Trophoblast cell (in vitro differentiated cells and primary cell): ENCODE measurements around the gene ZNF451.

Experiments used
- DNase-seq, 2 donors: peaks; one replicate each; pipeline ENCODE4 v3.0.0-alpha.2; 2016
- H2AFZ ChIP-seq: 2 replicates; pipeline ENCODE4 v1.6.1; 2013; ENCODE audit warnings: low read length, moderate library complexity, mild to moderate bottlenecking; ENCODE audit not compliant: insufficient read depth, poor library complexity
- H2AK5ac ChIP-seq: 2 replicates; pipeline ENCODE4 v1.6.1; 2013; ENCODE audit warnings: mild to moderate bottlenecking, low read length
- H2BK120ac ChIP-seq: 2 replicates; pipeline ENCODE4 v1.6.1; 2013; ENCODE audit warnings: low read length, mild to moderate bottlenecking, moderate library complexity; ENCODE audit not compliant: insufficient read depth, poor library complexity
- H2BK12ac ChIP-seq: 2 replicates; pipeline ENCODE4 v1.6.1; 2013; ENCODE audit warnings: mild to moderate bottlenecking, low read length, moderate library complexity
- H2BK5ac ChIP-seq: 2 replicates; pipeline ENCODE4 v1.6.1; 2013; ENCODE audit warnings: low read length, low read depth, moderate library complexity, mild to moderate bottlenecking; ENCODE audit not compliant: poor library complexity
- H3K14ac ChIP-seq: 2 replicates; pipeline ENCODE4 v1.6.1; 2013; ENCODE audit warnings: mild to moderate bottlenecking, low read length
- H3K18ac ChIP-seq: 2 replicates; pipeline ENCODE4 v1.6.1; 2013; ENCODE audit warnings: mild to moderate bottlenecking, low read length
- H3K23ac ChIP-seq: 2 replicates; pipeline ENCODE4 v1.6.1; 2013; ENCODE audit warnings: low read length
- H3K27ac ChIP-seq: 2 replicates; pipeline ENCODE4 v1.5.1; 2013; ENCODE audit warnings: low read depth, mild to moderate bottlenecking, inconsistent platforms, low read length, moderate library complexity
- H3K27me3 ChIP-seq: 2 replicates; pipeline ENCODE4 v1.6.1; 2013; ENCODE audit warnings: inconsistent platforms, mild to moderate bottlenecking, low read length, moderate library complexity; ENCODE audit not compliant: insufficient read depth
- H3K36me3 ChIP-seq, 2 experiments: 1 replicate in 1 of 2; 2 replicates in 1 of 2; pipeline ENCODE4 v1.6.1; 2013; ENCODE audit warnings: low read length in 2 of 2, mild to moderate bottlenecking in 2 of 2, moderate library complexity in 1 of 2; ENCODE audit not compliant: insufficient read depth in 2 of 2, control insufficient read depth in 1 of 2
- H3K4ac ChIP-seq: 2 replicates; pipeline ENCODE4 v1.6.1; 2013; ENCODE audit warnings: low read depth, mild to moderate bottlenecking, low read length, moderate library complexity
- H3K4me1 ChIP-seq, 2 experiments: 1 replicate in 1 of 2; 2 replicates in 1 of 2; pipeline ENCODE4 v1.6.1; 2013; ENCODE audit warnings: low read length in 2 of 2, mild to moderate bottlenecking in 2 of 2, moderate library complexity in 1 of 2; ENCODE audit not compliant: insufficient read depth in 2 of 2, control insufficient read depth in 1 of 2
- H3K4me2 ChIP-seq: 2 replicates; pipeline ENCODE4 v1.6.1; 2013; ENCODE audit warnings: inconsistent platforms, mild to moderate bottlenecking, low read length, moderate library complexity
- H3K4me3 ChIP-seq: 2 replicates; pipeline ENCODE4 v1.5.1; 2013; ENCODE audit warnings: mild to moderate bottlenecking, low read depth, low read length, inconsistent platforms
- H3K79me1 ChIP-seq: one replicate; pipeline ENCODE4 v1.6.1; 2013; ENCODE audit warnings: low read length
- H3K79me2 ChIP-seq: 2 replicates; pipeline ENCODE4 v1.6.1; 2013; ENCODE audit warnings: low read length, mild to moderate bottlenecking; ENCODE audit not compliant: control insufficient read depth, insufficient read depth, poor library complexity
- H3K9ac ChIP-seq: 2 replicates; pipeline ENCODE4 v1.6.1; 2013; ENCODE audit warnings: mild to moderate bottlenecking, low read length
- H3K9me3 ChIP-seq: 2 replicates; pipeline ENCODE4 v1.6.1; 2013; ENCODE audit warnings: low read depth, mild to moderate bottlenecking, control low read depth, inconsistent platforms, low read length; ENCODE audit not compliant: insufficient read depth
- H4K12ac ChIP-seq: 2 replicates; pipeline ENCODE4 v1.6.1; 2013; ENCODE audit warnings: low read depth, mild to moderate bottlenecking, low read length, moderate library complexity
- H4K8ac ChIP-seq: 2 replicates; pipeline ENCODE4 v1.6.1; 2013; ENCODE audit warnings: low read depth, mild to moderate bottlenecking, low read length, moderate library complexity
- H4K91ac ChIP-seq: one replicate; pipeline ENCODE4 v1.6.1; 2013; ENCODE audit warnings: low read depth, mild to moderate bottlenecking, low read length, moderate library complexity
- WGBS: extraction: QIAGEN DNeasy Blood & Tissue Kit; methylation state at CpG from one replicate; pipeline ENCODE4 v1.1.7; 2013; ENCODE audit warnings: missing lambda C conversion rate; ENCODE audit not compliant: insufficient read length, insufficient coverage; ENCODE audit errors: extremely low coverage; 5-methylcytosine and 5-hydroxymethylcytosine counted together

The ZNF451 gene

GRCh38 chr6:57123111-57123510, 33.1 kb downstream of the ZNF451 start:
- no peak overlapping the region for H3K4ac ChIP-seq

GRCh38 chr6:57127763-57128162, 37.8 kb downstream of the ZNF451 start:
- H3K9me3 ChIP-seq, result no peaks in the 10 kb centered on the region
- no peaks in the 10 kb centered on the region for H3K79me2 ChIP-seq
- H3K23ac ChIP-seq, result no peak overlapping the region
- no peak overlapping the region for H2AK5ac ChIP-seq
- H4K8ac ChIP-seq, result no peak overlapping the region
- no peak overlapping the region for H3K4me3 ChIP-seq
- H2BK12ac ChIP-seq, result no peak overlapping the region
- no peaks in the 10 kb centered on the region for H3K4me1 ChIP-seq
- no peak overlapping the region for H3K14ac ChIP-seq
- H2BK120ac ChIP-seq, result no peak overlapping the region
- no peak overlapping the region for H3K18ac ChIP-seq
- no peak overlapping the region for H3K4ac ChIP-seq
- no peak overlapping the region for H2AFZ ChIP-seq
- DNase-seq, result no peak
- peaks cover 1 to 2% of the 10 kb centered on the region in 2 experiments for H3K36me3 ChIP-seq
- H4K12ac ChIP-seq, result no peak overlapping the region
- no peak overlapping the region for H3K4me2 ChIP-seq
- no peak overlapping the region for H3K27ac ChIP-seq
- H3K27me3 ChIP-seq, result no peaks in the 10 kb centered on the region
- H3K79me1 ChIP-seq, result no peaks in the 10 kb centered on the region
- no peak overlapping the region for H3K9ac ChIP-seq
- no peak overlapping the region for H4K91ac ChIP-seq
- no peak overlapping the region for H2BK5ac ChIP-seq

More at GRCh38 chr6:57123111-57123510, 33.1 kb downstream of the ZNF451 start:
- Histone ChIP-seq H3K79me2 (no peaks in the 10 kb centered on the region), H3K36me3 (peaks cover 2 to 3% of the 10 kb centered on the region in 2 experiments), H3K9me3 (no peaks in the 10 kb centered on the region), H3K18ac (no peak overlapping the region), H3K4me1 (no peaks in the 10 kb centered on the region), H2AFZ (no peak overlapping the region), H2BK12ac (no peak overlapping the region), H3K79me1 (no peaks in the 10 kb centered on the region), H4K8ac (no peak overlapping the region), H3K9ac (no peak overlapping the region), H3K14ac (no peak overlapping the region), H2BK5ac (no peak overlapping the region), H2BK120ac (no peak overlapping the region), H2AK5ac (no peak overlapping the region), H3K4me3 (no peak overlapping the region), H3K4me2 (no peak overlapping the region), H4K12ac (no peak overlapping the region), H4K91ac (no peak overlapping the region), H3K27me3 (no peaks in the 10 kb centered on the region), H3K23ac (no peak overlapping the region), H3K27ac (no peak overlapping the region)
- no CpG with 5 or more reads among the region's 1 CpG for WGBS
- DNase-seq, result peak in 1 of 2 donors; percentile 31

- no peak overlapping the region for H2BK120ac ChIP-seq
- DNase-seq, result no peak
- H3K9ac ChIP-seq, result no peak overlapping the region
- peaks cover 3 to 4% of the 10 kb centered on the region in 2 experiments for H3K36me3 ChIP-seq
- no peak overlapping the region for H3K4me3 ChIP-seq
- no peak overlapping the region for H3K4ac ChIP-seq
- no peak overlapping the region for H3K23ac ChIP-seq
- no peaks in the 10 kb centered on the region for H3K27me3 ChIP-seq
- no peaks in the 10 kb centered on the region for H3K79me1 ChIP-seq
- H3K4me1 ChIP-seq, result no peaks in the 10 kb centered on the region
- H2BK5ac ChIP-seq, result no peak overlapping the region
- no peak overlapping the region for H4K91ac ChIP-seq
- H3K4me2 ChIP-seq, result no peak overlapping the region
- no peak overlapping the region for H2AFZ ChIP-seq
- H2BK12ac ChIP-seq, result no peak overlapping the region
- H3K18ac ChIP-seq, result no peak overlapping the region
- no peak overlapping the region for H2AK5ac ChIP-seq
- no peaks in the 10 kb centered on the region for H3K9me3 ChIP-seq
- no peaks in the 10 kb centered on the region for H3K79me2 ChIP-seq
- H4K12ac ChIP-seq, result no peak overlapping the region
- H3K27ac ChIP-seq, result no peak overlapping the region
- no peak overlapping the region for H3K14ac ChIP-seq
- no peak overlapping the region for H4K8ac ChIP-seq
Observed at GRCh38 chr6:57130661-57131177, 40.7 kb downstream of the ZNF451 start.

GRCh38 chr6:57134954-57135353, 45.0 kb downstream of the ZNF451 start:
- H3K18ac ChIP-seq, result no peak overlapping the region
- no peaks in the 10 kb centered on the region for H3K79me1 ChIP-seq
- no peaks in the 10 kb centered on the region for H3K9me3 ChIP-seq
- H2BK12ac ChIP-seq, result no peak overlapping the region
- H3K36me3 ChIP-seq, result peaks cover 3 to 6% of the 10 kb centered on the region in 2 experiments
- no CpG with 5 or more reads among the region's 1 CpG for WGBS
- H3K27me3 ChIP-seq, result no peaks in the 10 kb centered on the region
- no peak overlapping the region for H3K14ac ChIP-seq
- no peaks in the 10 kb centered on the region for H3K79me2 ChIP-seq
- no peak overlapping the region for H4K8ac ChIP-seq
- H3K23ac ChIP-seq, result no peak overlapping the region
- no peak overlapping the region for H3K4ac ChIP-seq
- H3K9ac ChIP-seq, result no peak overlapping the region
- no peak overlapping the region for H3K4me2 ChIP-seq
- H3K27ac ChIP-seq, result no peak overlapping the region
- no peak overlapping the region for H4K91ac ChIP-seq
- H4K12ac ChIP-seq, result no peak overlapping the region
- H2BK5ac ChIP-seq, result no peak overlapping the region
- DNase-seq, result no peak
- no peak overlapping the region for H2AK5ac ChIP-seq
- H3K4me3 ChIP-seq, result no peak overlapping the region
- no peak overlapping the region for H2AFZ ChIP-seq
- no peak overlapping the region for H2BK120ac ChIP-seq
- no peaks in the 10 kb centered on the region for H3K4me1 ChIP-seq
